ENCODE results near the gene ZNF606. TPM values are rescaled to one million over a fixed set of nuclear protein-coding genes. Genes with fewer than 3 reads are reported as not detected.

ZNF606 gene
- total and polyA plus RNA-seq, 9 of the 15 experiments (the other 6 are each of a cell fraction or from before 2014, with no cell fraction given): 0.03 to 0.98 (median 0.28) TPM

- in situ Hi-C loops (cut with MboI) (no loop called here), intact Hi-C loops (cut with micrococcal nuclease) (no loop called here)
- ChIA-PET POLR2A (no interaction called here), CTCF (ENCODE audit: low intra/inter-chr PET ratio) (interaction anchor here (0.7 kb wide), 1 partner anchor 1486 kb away, joined by 4 read pairs; no protein-coding TSS in a partner anchor)
- ATAC-seq (peak; percentile 84), DNase-seq (ENCODE audit: extremely low read depth in 1 of 4, low spot score in 3 of 4) (peak in 2 of 4 experiments; percentile 8 to 26), FAIRE-seq (no peak)
- Histone ChIP-seq H3K27ac (ENCODE audit: extremely low read depth, low read depth, low read length) (no peak overlapping the region), H4K20me1 (replicated peaks; ENCODE audit: control insufficient read depth, insufficient read depth, low read length) (no peaks in the 10 kb centered on the region), H3K79me2 (ENCODE audit: control insufficient read depth, insufficient read depth, low read length) (no peaks in the 10 kb centered on the region), H3K27me3 (ENCODE audit: control insufficient read depth in 2 of 2, insufficient read depth in 2 of 2, low read length in 2 of 2) (peaks cover 0 to 10% of the 10 kb centered on the region in 2 experiments; a peak in 2 of 5 replicates), H3K9me1 (ENCODE audit: control insufficient read depth, insufficient read depth, low read length) (no peaks in the 10 kb centered on the region), H3K4me2 (ENCODE audit: insufficient read depth, low read length) (peak overlapping the region; percentile 43), H3K9me3 (replicated peaks; ENCODE audit: control insufficient read depth, insufficient read depth, low read depth, low read length) (no peaks in the 10 kb centered on the region), H3K4me3 (peak overlapping the region; percentile 18; the same call in 1 of the 2 replicates), H3K36me3 (ENCODE audit: control insufficient read depth, insufficient read depth, low read length) (no peaks in the 10 kb centered on the region), H3K4me1 (replicated peaks in 1 of 2; ENCODE audit: control insufficient read depth in 2 of 2, insufficient read depth in 2 of 2, low read length in 2 of 2) (peaks cover 0 to 16% of the 10 kb centered on the region in 2 experiments; a peak in 2 of 5 replicates), H2AFZ (ENCODE audit: low read depth, low read length) (peak overlapping the region; percentile 33; the same call in 1 of the 2 replicates), H3K9ac (ENCODE audit: insufficient read depth in 1 of 2, low read depth in 2 of 2, low read length in 2 of 2) (0 out of 4 replicates have a peak overlapping the region, but pooled peaks of 1 of the 2 experiments have one; percentile 17)
- WGBS (ENCODE audit: insufficient coverage, low coverage, missing lambda C conversion rate): 3% methylated on average over 24 of the region's 42 CpGs
- no peak; the same call in 1 of the 2 replicates for TF ChIP-seq PHF8 (IDR thresholded peaks at IDR 0.05; ENCODE audit: borderline replicate concordance, low read length)
- TF ChIP-seq YY1 (IDR thresholded peaks at IDR 0.05; ENCODE audit: borderline replicate concordance in 1 of 3, control insufficient read depth in 1 of 3, extremely low read depth in 1 of 3, insufficient read depth in 3 of 3, insufficient read length in 1 of 3, insufficient replicate concordance in 2 of 3, low read depth in 1 of 3, low read length in 2 of 3): peak in 1 of 3 experiments; percentile 14
- TF ChIP-seq POLR2G (IDR thresholded peaks at IDR 0.05; ENCODE audit: low read depth, low read length): 0 out of 2 replicates have a peak, but pooled peaks have one; percentile 63
- TF ChIP-seq E2F6 (IDR thresholded peaks at IDR 0.05; ENCODE audit: borderline replicate concordance in 1 of 2, extremely low read depth in 1 of 2, insufficient read depth in 1 of 2, insufficient read length in 1 of 2, low read depth in 1 of 2, low read length in 1 of 2, poor library complexity in 1 of 2, severe bottlenecking in 1 of 2): peak in 1 of 2 experiments; percentile 55
- TF ChIP-seq RBFOX2 (IDR thresholded peaks at IDR 0.05; ENCODE audit: low read depth, low read length): peak; percentile 55
- no TSS peak for BruUV-seq (replicated peaks)
Observed at GRCh38 chr19:58044391-58044790, 41.8 kb upstream of the ZNF606 start.
